BE2C (cell line): ENCODE data around the gene ARF4.

Source experiments
- DNase-seq: peaks from one replicate; pipeline ENCODE4 v3.0.0-alpha.2; 2020
- H3K27me3 ChIP-seq: fragments of 250-450 bp; sonication (Bioruptor Pico); 2 replicates; pipeline ENCODE4 v1.5.1; 2020; ENCODE audit warnings: mild to moderate bottlenecking
- H3K36me3 ChIP-seq: fragments of 250-450 bp; sonication (Bioruptor Pico); 2 replicates; pipeline ENCODE4 v1.5.1; 2020; ENCODE audit warnings: mild to moderate bottlenecking
- H3K4me1 ChIP-seq: fragments of 250-450 bp; sonication (Bioruptor Pico); 2 replicates; pipeline ENCODE4 v1.5.1; 2020
- H3K4me3 ChIP-seq: 2 replicates; pipeline ENCODE4 v1.5.1; 2011; ENCODE audit warnings: low read depth, low read length
- H3K9me3 ChIP-seq: fragments of 250-450 bp; sonication (Bioruptor Pico); 2 replicates; pipeline ENCODE4 v1.5.1; 2020
- TF ChIP-seq, protein P1 (sequence below): IDR thresholded peaks from 2 replicates; pipeline ENCODE4 v1.5.1; 2012; ENCODE audit warnings: mild to moderate bottlenecking, low read depth, low read length

The ARF4 gene

DNA sequence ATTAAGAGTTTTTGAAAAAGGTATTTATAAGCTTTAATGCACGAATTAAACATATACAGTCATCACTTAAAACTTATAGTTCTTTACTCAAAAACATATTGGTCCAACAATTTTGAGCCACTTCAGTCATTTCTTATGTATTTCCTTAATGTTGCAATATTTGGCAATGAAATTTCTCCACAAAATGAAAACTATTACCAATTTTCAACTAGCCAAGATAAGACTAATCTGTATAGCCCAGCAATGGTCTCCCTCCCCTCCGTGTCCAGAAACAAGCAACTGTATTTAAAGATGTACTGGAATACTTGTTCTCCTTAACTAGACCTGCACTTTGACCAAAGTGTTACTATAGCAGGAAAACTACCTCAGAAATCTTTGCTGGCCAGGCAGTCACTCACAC lies 9.2 kb downstream of the ARF4 start:
- Histone ChIP-seq H3K36me3 (no peaks in the 10 kb centered on the region), H3K27me3 (no peaks in the 10 kb centered on the region), H3K4me1 (no peaks in the 10 kb centered on the region), H3K9me3 (no peaks in the 10 kb centered on the region), H3K4me3 (no peak overlapping the region)
- TF ChIP-seq, protein P1, sequence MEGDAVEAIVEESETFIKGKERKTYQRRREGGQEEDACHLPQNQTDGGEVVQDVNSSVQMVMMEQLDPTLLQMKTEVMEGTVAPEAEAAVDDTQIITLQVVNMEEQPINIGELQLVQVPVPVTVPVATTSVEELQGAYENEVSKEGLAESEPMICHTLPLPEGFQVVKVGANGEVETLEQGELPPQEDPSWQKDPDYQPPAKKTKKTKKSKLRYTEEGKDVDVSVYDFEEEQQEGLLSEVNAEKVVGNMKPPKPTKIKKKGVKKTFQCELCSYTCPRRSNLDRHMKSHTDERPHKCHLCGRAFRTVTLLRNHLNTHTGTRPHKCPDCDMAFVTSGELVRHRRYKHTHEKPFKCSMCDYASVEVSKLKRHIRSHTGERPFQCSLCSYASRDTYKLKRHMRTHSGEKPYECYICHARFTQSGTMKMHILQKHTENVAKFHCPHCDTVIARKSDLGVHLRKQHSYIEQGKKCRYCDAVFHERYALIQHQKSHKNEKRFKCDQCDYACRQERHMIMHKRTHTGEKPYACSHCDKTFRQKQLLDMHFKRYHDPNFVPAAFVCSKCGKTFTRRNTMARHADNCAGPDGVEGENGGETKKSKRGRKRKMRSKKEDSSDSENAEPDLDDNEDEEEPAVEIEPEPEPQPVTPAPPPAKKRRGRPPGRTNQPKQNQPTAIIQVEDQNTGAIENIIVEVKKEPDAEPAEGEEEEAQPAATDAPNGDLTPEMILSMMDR = no peak
- DNase-seq = no peak

DNA sequence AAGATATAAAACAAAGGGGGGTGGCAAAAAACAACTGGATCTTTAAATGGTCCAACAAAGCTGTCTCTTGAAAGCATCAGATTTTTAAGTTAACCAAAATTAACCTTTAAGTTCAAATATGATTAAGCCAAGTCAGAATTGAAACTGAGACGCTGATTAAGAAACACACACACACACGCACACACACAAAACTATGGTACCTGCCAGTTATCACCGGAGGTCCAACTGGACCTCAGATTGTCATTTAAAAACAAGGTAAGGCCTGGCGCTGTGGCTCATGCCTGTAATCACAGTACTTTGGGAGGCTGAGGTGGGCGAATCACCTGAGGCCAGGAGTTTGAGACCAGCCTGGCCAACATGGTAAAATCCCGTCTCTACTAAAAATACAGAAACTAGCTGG lies 10.4 kb downstream of the ARF4 start:
- Histone ChIP-seq H3K4me3 (no peak overlapping the region), H3K9me3 (no peaks in the 10 kb centered on the region), H3K4me1 (no peaks in the 10 kb centered on the region), H3K27me3 (no peaks in the 10 kb centered on the region), H3K36me3 (no peaks in the 10 kb centered on the region)
- TF ChIP-seq, protein P1 = no peak
- no peak for DNase-seq

DNA sequence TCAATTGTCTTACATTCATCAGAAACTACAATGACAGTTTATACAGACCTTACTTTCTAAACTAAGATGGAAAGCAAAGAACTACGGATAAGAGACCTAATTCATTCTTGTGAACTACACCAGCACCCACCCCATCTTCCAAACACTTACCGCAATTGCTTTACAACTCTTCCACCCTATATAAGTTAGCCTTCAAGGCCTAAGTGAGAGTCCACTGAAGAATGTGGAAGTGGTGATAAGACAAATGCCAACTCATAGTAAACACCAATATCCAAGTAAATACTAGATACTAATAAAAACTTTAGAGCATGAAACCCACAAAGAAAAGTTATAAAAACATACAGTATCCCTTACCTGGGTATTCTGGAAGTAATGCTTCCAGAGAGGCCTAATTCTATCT lies 13.6 kb downstream of the ARF4 start:
- DNase-seq = no peak
- Histone ChIP-seq H3K36me3 (no peaks in the 10 kb centered on the region), H3K9me3 (no peaks in the 10 kb centered on the region), H3K4me1 (no peaks in the 10 kb centered on the region), H3K4me3 (no peak overlapping the region), H3K27me3 (no peaks in the 10 kb centered on the region)
- TF ChIP-seq, protein P1 = no peak

DNA sequence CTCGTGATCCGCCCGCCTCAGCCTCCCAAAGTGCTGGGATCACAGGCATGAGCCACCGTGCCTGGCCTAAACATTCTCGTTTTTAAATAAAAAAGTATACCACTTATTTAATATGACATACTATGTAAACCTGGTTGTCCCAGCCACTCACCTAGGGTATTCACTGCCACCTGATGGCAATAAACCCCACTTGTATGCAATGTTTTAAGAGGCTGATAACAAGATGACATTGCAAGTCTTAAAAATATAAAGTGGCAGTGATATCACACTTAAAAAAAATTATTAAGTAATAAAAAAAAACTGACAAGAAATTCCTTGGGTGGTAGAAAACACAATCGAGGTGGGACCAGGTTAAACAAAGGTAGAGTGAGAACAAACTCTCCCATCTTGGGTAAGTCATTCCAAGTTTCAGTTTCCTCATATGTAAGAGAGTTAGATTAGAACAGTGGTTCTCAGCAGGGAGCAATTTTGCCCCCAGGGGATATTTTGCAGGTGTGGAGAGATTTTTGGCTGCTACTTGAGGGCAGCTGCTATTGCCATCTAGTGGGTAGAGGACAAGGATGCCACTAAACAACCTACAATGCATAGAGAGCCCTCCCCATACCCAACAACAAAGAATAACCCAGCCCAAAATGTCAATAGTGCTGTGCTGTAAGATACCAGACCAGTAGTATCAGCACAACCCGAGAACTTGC lies 14.5 kb downstream of the ARF4 start:
- no peaks in the 10 kb centered on the region for H3K27me3 ChIP-seq
- H3K4me3 ChIP-seq = no peak overlapping the region
- DNase-seq = peak; percentile 10
- H3K4me1 ChIP-seq = no peaks in the 10 kb centered on the region
- TF ChIP-seq, protein P1 = peak; percentile 28; the same call in 1 of the 2 replicates
- no peaks in the 10 kb centered on the region for H3K36me3 ChIP-seq
- H3K9me3 ChIP-seq = no peaks in the 10 kb centered on the region

DNA sequence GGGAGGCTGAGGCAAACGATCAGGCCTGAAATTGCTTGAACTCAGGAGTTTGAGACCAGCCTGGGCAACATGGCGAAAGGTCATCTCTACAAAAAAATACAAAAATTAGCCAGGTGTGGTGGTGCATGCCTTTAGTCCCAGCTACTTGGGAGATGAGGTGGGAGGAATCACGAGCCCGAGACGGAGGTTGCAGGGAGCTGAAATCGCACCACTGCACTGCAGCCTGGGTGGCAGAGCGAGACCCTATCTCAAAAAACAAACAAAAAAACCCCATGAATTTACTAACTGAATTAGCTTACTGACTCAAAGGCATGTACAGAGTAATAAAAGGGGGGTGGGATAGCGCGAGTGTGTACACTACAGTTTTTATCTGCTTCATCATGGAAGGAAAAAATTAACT lies 19.3 kb downstream of the ARF4 start:
- TF ChIP-seq, protein P1 = no peak
- DNase-seq = no peak
- Histone ChIP-seq H3K27me3 (no peaks in the 10 kb centered on the region), H3K9me3 (no peaks in the 10 kb centered on the region), H3K4me3 (no peak overlapping the region), H3K36me3 (no peaks in the 10 kb centered on the region), H3K4me1 (no peaks in the 10 kb centered on the region)

DNA sequence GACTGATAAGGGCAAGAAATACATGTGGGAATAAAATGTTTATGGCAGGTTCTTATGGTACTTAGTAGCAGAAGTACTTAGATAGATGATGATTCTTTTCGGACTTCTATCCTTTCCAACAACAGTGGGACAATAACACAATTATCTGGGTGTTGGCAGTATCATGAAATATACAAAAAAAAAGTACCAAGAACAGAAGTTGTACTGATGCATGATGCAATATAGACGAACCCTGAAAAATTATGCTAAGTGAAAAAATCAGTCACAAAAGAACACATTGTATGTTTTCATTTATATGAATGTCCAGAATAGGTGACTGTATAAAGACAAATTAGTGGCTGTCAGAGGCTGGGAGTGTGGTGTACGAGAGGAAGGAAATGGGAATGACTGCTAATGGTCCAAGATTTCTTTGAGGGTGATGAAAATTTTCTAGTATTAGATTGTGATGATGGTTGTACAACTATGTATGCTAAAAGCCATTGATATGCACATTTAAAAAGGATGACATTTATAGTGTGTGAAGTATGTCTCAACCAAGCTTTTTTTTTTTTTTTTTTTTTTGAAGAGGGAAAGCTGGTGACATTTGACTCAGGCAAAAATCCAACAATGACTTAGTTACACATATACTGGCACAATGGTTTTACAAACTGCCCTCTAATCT lies 21.0 kb downstream of the ARF4 start:
- Histone ChIP-seq H3K27me3 (no peaks in the 10 kb centered on the region), H3K4me3 (no peak overlapping the region), H3K9me3 (no peaks in the 10 kb centered on the region), H3K36me3 (no peaks in the 10 kb centered on the region), H3K4me1 (no peaks in the 10 kb centered on the region)
- no peak for DNase-seq
- TF ChIP-seq, protein P1 = no peak
